ENCODE measurements around the gene TECPR2. TPM values are rescaled to one million over a fixed set of nuclear protein-coding genes. Genes with fewer than 3 reads are reported as not detected.

The TECPR2 gene
- total and polyA plus RNA-seq, 2 of the 13 experiments (the other 11 are each of a cell fraction or from before 2014, with no cell fraction given), result 3.5 to 5.7 TPM

DNA sequence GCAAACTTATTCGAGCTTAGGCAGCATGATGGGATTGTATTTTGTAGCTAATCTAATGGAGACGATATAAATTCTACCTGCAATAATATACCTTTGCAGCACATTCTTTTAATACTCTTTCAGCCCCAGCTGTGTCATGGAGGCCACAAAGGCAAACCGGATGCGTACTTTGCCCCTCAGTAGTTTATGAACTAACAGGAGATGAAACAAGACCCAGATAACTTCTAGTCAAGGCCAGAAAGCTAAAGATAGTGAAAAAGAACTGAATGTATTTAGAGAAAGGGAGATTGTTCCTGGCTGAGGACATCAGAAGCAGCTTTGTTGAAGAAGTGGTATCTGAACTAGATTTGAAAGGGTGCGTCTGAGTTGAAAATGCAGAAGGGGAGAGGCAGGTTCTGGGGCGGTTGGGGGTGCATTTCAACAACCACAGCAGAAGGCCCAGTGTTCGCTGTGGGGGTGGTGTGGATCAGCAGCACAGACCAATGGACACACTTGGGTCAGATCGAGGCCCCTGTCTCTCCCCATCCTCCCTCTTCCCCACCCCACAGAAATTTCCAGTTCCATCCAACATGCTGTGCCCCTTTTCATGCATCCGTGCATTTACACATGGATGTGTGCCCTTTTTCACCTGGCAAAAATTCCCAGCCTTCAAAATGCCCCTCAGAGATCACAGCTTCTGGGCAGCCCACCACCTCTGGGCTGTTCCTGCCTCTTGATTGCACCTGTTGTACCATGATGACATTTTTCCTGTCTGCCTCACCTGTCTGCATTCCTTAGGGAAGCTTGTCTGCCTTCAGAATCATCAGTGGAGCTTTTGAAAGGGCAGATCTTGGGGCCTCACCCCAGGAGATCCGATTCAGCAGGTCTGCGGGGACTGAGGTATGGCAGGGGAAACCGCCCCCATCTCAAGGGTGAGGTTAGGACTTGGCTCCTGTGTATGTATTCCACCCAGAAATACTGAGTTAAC lies 41.0 kb upstream of the TECPR2 start (continued):
- TF ChIP-seq, protein P1, sequence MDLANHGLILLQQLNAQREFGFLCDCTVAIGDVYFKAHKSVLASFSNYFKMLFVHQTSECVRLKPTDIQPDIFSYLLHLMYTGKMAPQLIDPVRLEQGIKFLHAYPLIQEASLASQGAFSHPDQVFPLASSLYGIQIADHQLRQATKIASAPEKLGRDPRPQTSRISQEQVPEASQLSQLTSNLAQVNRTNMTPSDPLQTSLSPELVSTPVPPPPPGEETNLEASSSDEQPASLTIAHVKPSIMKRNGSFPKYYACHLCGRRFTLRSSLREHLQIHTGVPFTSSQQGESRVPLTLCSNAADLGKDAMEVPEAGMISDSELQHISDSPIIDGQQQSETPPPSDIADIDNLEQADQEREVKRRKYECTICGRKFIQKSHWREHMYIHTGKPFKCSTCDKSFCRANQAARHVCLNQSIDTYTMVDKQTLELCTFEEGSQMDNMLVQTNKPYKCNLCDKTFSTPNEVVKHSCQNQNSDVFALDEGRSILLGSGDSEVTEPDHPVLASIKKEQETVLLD (CRISPR knock-in tag; IDR thresholded peaks at IDR 0.05; ENCODE audit: low read depth), result no peak
- TF ChIP-seq XBP1 (CRISPR knock-in tag; IDR thresholded peaks at IDR 0.05) (no peak), ZNF343 (CRISPR knock-in tag; IDR thresholded peaks at IDR 0.05) (no peak), ZNF674 (CRISPR knock-in tag; IDR thresholded peaks at IDR 0.05; ENCODE audit: low read depth) (no peak), POLR2G (IDR thresholded peaks at IDR 0.05; ENCODE audit: low read depth, low read length) (peak; percentile 34), NFIC (IDR thresholded peaks at IDR 0.05; ENCODE audit: low read length) (peak; percentile 66), ZNF367 (CRISPR knock-in tag; IDR thresholded peaks at IDR 0.05; ENCODE audit: borderline replicate concordance) (no peak), ZNF383 (CRISPR knock-in tag; IDR thresholded peaks at IDR 0.05; ENCODE audit: borderline replicate concordance) (no peak; the same call in 1 of the 2 replicates), FOXP1 (IDR thresholded peaks at IDR 0.05) (no peak), FOXP1 (CRISPR knock-in tag; IDR thresholded peaks at IDR 0.05) (peak; percentile 34; the same call in 1 of the 2 replicates), PHB2 (IDR thresholded peaks at IDR 0.05; ENCODE audit: partially characterized antibody) (no peak), ZNF224 (CRISPR knock-in tag; IDR thresholded peaks at IDR 0.05) (0 out of 2 replicates have a peak, but pooled peaks have one; percentile 56)
- TF ChIP-seq, protein P2, sequence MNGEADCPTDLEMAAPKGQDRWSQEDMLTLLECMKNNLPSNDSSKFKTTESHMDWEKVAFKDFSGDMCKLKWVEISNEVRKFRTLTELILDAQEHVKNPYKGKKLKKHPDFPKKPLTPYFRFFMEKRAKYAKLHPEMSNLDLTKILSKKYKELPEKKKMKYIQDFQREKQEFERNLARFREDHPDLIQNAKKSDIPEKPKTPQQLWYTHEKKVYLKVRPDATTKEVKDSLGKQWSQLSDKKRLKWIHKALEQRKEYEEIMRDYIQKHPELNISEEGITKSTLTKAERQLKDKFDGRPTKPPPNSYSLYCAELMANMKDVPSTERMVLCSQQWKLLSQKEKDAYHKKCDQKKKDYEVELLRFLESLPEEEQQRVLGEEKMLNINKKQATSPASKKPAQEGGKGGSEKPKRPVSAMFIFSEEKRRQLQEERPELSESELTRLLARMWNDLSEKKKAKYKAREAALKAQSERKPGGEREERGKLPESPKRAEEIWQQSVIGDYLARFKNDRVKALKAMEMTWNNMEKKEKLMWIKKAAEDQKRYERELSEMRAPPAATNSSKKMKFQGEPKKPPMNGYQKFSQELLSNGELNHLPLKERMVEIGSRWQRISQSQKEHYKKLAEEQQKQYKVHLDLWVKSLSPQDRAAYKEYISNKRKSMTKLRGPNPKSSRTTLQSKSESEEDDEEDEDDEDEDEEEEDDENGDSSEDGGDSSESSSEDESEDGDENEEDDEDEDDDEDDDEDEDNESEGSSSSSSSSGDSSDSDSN (CRISPR knock-in tag; IDR thresholded peaks at IDR 0.05), result 0 out of 2 replicates have a peak, but pooled peaks have one; percentile 15
- TF ChIP-seq, protein P3, sequence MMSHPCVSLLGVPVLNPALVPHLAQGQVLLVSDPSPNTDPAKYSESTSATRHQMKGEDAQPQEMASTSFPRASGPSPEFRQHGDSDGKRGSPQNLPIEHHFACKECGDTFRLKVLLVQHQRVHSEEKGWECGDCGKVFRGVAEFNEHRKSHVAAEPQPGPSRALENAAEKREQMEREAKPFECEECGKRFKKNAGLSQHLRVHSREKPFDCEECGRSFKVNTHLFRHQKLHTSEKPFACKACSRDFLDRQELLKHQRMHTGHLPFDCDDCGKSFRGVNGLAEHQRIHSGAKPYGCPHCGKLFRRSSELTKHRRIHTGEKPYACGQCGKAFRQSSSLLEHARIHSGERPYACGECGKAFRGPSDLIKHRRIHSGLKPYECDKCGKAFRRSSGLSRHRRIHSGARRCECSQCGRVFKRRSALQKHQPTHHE (CRISPR knock-in tag; IDR thresholded peaks at IDR 0.05; ENCODE audit: borderline replicate concordance), result peak; percentile 59; the same call in 1 of the 2 replicates
- TF ChIP-seq, protein P4, sequence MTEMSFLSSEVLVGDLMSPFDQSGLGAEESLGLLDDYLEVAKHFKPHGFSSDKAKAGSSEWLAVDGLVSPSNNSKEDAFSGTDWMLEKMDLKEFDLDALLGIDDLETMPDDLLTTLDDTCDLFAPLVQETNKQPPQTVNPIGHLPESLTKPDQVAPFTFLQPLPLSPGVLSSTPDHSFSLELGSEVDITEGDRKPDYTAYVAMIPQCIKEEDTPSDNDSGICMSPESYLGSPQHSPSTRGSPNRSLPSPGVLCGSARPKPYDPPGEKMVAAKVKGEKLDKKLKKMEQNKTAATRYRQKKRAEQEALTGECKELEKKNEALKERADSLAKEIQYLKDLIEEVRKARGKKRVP (CRISPR knock-in tag; IDR thresholded peaks at IDR 0.05), result 0 out of 4 replicates have a peak, but pooled peaks of 1 of the 2 experiments have one; percentile 25
- TF ChIP-seq, protein P5, sequence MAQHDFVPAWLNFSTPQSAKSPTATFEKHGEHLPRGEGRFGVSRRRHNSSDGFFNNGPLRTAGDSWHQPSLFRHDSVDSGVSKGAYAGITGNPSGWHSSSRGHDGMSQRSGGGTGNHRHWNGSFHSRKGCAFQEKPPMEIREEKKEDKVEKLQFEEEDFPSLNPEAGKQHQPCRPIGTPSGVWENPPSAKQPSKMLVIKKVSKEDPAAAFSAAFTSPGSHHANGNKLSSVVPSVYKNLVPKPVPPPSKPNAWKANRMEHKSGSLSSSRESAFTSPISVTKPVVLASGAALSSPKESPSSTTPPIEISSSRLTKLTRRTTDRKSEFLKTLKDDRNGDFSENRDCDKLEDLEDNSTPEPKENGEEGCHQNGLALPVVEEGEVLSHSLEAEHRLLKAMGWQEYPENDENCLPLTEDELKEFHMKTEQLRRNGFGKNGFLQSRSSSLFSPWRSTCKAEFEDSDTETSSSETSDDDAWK (CRISPR knock-in tag; IDR thresholded peaks at IDR 0.05), result no peak
- TF ChIP-seq, protein P6, sequence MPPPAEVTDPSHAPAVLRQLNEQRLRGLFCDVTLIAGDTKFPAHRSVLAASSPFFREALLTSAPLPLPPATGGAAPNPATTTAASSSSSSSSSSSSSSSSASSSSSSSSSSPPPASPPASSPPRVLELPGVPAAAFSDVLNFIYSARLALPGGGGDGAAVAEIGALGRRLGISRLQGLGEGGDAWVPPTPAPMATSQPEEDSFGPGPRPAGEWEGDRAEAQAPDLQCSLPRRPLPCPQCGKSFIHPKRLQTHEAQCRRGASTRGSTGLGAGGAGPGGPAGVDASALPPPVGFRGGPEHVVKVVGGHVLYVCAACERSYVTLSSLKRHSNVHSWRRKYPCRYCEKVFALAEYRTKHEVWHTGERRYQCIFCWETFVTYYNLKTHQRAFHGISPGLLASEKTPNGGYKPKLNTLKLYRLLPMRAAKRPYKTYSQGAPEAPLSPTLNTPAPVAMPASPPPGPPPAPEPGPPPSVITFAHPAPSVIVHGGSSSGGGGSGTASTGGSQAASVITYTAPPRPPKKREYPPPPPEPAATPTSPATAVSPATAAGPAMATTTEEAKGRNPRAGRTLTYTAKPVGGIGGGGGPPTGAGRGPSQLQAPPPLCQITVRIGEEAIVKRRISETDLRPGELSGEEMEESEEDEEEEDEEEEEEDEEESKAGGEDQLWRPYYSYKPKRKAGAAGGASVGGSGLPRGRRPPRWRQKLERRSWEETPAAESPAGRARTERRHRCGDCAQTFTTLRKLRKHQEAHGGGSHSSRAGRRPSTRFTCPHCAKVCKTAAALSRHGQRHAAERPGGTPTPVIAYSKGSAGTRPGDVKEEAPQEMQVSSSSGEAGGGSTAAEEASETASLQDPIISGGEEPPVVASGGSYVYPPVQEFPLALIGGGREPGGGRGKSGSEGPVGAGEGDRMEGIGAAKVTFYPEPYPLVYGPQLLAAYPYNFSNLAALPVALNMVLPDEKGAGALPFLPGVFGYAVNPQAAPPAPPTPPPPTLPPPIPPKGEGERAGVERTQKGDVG (CRISPR knock-in tag; IDR thresholded peaks at IDR 0.05; ENCODE audit: borderline replicate concordance), result no peak
